Mammary epithelial cell (primary cell): Measurements from ENCODE around the gene TRIM45.

Experiments
- EZH2 ChIP-seq: IDR thresholded peaks from 2 replicates; pipeline ENCODE4 v1.6.1; 2012; ENCODE audit warnings: low read length, inconsistent platforms, borderline replicate concordance
- TF ChIP-seq, protein P1 (sequence below), 2 donors: IDR thresholded peaks in 1 of 2; conservative IDR thresholded peaks in 1 of 2; 2 replicates each; pipeline ENCODE4 v1.5.1; 2011 to 2012; ENCODE audit warnings: inconsistent platforms in 2 of 2, low read length in 2 of 2, mild to moderate bottlenecking in 2 of 2, control low read depth in 1 of 2, low read depth in 1 of 2; ENCODE audit not compliant: insufficient read depth in 1 of 2; ENCODE audit errors: extremely low read depth in 1 of 2

DNA sequence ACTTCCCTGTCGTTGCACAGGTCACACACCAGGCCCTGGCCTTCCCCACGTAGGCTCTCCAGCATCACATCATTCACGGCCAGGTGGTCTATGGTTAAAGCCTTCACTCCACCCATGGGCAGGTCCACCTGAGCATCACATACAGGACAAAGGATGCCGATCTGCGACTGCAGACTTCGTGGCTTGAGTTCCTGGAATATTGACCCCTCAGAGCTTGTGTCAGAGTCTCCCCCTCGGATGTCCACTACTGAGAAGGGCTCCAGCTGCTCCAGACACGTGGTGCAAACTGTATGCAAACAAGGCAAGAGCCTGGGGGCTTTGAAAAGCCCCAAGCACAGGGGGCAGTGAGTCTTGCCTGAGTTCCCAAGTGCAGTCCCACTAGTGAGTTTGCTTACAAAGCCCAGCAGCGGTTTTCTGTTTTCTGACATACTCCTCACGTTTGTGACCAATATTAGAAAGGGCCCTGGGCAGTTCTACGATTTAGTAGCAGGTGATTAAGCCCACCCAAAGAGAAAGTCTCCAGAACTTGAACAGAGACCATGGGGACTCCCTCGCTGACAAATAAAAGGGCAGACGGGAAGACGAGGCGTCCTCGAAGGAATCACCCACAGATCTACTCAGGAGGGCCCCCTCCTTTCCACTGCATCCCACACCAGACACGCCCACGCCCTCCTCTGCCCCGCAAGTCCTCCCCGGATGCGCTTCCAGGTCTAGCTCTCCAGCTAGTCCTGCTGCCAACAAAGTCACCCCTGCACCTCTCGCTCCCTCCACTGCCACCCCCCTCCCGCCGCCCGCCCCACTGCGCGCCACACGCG, 568 bp downstream of the TRIM45 start:
- TF ChIP-seq, protein P1, sequence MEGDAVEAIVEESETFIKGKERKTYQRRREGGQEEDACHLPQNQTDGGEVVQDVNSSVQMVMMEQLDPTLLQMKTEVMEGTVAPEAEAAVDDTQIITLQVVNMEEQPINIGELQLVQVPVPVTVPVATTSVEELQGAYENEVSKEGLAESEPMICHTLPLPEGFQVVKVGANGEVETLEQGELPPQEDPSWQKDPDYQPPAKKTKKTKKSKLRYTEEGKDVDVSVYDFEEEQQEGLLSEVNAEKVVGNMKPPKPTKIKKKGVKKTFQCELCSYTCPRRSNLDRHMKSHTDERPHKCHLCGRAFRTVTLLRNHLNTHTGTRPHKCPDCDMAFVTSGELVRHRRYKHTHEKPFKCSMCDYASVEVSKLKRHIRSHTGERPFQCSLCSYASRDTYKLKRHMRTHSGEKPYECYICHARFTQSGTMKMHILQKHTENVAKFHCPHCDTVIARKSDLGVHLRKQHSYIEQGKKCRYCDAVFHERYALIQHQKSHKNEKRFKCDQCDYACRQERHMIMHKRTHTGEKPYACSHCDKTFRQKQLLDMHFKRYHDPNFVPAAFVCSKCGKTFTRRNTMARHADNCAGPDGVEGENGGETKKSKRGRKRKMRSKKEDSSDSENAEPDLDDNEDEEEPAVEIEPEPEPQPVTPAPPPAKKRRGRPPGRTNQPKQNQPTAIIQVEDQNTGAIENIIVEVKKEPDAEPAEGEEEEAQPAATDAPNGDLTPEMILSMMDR (conservative IDR thresholded peaks at IDR 0.05 in 1 of 2, IDR thresholded peaks at IDR 0.05 in 1 of 2; ENCODE audit: extremely low read depth in 1 of 2, insufficient read depth in 1 of 2, low read depth in 1 of 2, low read length in 2 of 2) = no peak
- TF ChIP-seq EZH2 = no peak
